ENCODE data around the gene GSTA3.

DNA sequence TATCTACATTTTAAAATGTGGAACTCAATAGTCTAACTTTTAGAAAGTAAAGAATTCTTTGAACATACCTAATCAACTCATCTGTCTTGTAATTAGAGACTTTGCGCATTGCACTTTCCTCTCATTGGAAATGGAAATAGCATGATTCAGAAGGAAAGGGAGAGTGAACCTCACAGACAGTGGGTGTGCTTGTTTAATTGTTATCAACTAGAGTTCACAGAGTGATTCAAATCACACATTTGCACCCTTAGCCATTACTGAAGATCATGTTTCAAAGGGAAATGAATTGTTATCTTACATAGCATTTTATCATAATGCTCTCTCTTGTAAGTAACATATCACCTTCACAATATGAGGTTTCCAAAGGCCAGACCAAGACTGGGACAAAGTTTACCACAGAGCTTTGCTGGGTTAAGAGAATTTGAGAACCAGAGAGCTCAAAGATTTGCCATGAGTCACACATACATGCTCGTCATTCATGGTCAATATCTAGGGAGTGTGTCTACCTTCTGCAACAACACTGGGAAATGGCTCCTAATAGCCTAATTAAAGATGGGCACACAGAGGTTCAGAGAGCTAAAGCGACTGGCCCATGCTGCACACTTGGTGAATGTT, 21.5 kb downstream of the GSTA3 start:
- TF ChIP-seq, protein P1, sequence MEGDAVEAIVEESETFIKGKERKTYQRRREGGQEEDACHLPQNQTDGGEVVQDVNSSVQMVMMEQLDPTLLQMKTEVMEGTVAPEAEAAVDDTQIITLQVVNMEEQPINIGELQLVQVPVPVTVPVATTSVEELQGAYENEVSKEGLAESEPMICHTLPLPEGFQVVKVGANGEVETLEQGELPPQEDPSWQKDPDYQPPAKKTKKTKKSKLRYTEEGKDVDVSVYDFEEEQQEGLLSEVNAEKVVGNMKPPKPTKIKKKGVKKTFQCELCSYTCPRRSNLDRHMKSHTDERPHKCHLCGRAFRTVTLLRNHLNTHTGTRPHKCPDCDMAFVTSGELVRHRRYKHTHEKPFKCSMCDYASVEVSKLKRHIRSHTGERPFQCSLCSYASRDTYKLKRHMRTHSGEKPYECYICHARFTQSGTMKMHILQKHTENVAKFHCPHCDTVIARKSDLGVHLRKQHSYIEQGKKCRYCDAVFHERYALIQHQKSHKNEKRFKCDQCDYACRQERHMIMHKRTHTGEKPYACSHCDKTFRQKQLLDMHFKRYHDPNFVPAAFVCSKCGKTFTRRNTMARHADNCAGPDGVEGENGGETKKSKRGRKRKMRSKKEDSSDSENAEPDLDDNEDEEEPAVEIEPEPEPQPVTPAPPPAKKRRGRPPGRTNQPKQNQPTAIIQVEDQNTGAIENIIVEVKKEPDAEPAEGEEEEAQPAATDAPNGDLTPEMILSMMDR (IDR thresholded peaks at IDR 0.05; ENCODE audit: low read length) = no peak
- no peak for TF ChIP-seq EZH2 (IDR thresholded peaks at IDR 0.05; ENCODE audit: borderline replicate concordance, low read length)

All from OCI-LY1 (cell line).